Measurements from ENCODE around the gene APOL1.
"Not testable (repeated sequence)": the region's sequence is repeated elsewhere in the genome, so short reads cannot be mapped to it uniquely, and the experiment has no call there.

The APOL1 gene

DNA sequence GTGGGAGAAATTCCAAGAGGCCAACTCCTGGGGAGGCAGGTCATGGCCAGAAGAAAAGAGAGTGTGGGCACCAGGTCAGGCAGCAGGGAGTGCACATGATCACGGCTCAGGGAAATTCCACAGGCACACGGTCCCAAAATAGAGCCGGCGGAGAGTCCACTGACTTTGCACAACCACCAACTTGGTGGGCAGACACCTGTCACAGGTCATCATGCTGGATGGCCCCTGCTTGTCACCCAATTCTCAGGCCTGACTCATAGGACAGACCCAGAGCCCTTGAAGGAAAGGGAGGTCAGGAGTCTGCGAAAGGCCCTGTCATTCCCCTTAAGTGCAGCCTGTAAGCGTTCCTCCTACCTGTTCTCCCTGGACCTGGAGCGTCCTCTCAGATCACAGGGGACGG, 29.4 kb upstream of the APOL1 start:
- no peak overlapping the region for H3K4me3 ChIP-seq (ENCODE audit: low read depth, low read length)
- TF ChIP-seq, protein P1, sequence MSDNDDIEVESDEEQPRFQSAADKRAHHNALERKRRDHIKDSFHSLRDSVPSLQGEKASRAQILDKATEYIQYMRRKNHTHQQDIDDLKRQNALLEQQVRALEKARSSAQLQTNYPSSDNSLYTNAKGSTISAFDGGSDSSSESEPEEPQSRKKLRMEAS (IDR thresholded peaks at IDR 0.05; ENCODE audit: low read depth, low read length) = no peak

DNA sequence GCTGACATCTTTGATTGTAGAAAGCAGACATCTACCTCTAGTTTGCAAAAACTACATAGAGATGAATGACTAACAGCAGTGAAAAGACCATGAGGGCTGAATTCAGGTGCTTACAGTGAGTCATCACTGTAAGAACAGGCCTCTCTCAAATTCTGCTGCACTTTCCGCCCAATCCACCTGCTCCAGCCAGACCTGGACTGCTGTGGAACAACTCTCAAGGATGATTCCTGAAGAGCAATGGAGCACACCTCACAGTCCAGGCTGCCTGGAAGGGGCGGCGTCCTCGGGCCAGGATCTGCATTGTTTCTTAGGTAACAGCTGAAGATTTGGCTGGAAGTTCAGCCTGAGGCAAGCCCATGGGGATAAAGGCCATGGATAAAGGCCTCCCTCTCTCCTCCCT, 28.7 kb upstream of the APOL1 start:
- H3K4me3 ChIP-seq (ENCODE audit: low read depth, low read length) = no peak overlapping the region
- no peak for DNase-seq (ENCODE audit: low read depth)
- TF ChIP-seq, protein P1 (IDR thresholded peaks at IDR 0.05; ENCODE audit: low read depth, low read length) = no peak
- TF ChIP-seq POLR2A (IDR thresholded peaks at IDR 0.05; ENCODE audit: extremely low read depth, insufficient read length) (no peak), MYC (IDR thresholded peaks at IDR 0.05; ENCODE audit: low read depth, low read length) (no peak)
- TF ChIP-seq, protein P2, sequence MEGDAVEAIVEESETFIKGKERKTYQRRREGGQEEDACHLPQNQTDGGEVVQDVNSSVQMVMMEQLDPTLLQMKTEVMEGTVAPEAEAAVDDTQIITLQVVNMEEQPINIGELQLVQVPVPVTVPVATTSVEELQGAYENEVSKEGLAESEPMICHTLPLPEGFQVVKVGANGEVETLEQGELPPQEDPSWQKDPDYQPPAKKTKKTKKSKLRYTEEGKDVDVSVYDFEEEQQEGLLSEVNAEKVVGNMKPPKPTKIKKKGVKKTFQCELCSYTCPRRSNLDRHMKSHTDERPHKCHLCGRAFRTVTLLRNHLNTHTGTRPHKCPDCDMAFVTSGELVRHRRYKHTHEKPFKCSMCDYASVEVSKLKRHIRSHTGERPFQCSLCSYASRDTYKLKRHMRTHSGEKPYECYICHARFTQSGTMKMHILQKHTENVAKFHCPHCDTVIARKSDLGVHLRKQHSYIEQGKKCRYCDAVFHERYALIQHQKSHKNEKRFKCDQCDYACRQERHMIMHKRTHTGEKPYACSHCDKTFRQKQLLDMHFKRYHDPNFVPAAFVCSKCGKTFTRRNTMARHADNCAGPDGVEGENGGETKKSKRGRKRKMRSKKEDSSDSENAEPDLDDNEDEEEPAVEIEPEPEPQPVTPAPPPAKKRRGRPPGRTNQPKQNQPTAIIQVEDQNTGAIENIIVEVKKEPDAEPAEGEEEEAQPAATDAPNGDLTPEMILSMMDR (IDR thresholded peaks at IDR 0.05; ENCODE audit: low read depth, low read length) = no peak

More for the DNA sequence above, 29.4 kb upstream of the APOL1 start:
- DNase-seq (ENCODE audit: low read depth) = no peak

DNA sequence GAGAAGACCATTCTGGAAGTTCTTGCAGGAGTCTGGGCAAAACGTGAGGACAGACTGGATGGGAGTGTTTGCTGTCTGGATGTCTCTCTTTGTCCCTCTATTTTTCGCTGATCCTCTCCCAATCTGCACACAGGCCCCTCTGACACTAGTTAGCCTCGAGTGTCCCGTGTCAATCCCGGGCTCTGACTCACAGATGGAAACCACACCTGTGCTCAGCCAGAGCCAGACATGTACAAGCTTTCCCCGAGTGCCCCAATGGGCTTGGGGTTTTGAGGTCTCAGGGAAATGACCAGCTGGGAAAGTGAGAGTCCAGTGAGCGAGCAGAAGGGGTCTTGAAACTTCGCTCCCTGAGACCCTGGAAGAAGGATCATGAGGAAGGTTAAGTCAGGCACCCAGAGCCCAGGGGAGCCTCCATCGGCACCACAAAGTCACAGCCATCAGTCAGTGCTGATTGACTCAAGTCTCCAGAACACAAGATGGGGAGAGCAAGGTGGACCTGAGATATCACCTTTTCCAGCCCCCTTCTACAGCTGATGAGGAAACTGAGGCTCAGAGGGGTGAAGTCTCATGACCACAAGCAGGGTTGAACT, 27.5 kb upstream of the APOL1 start:
- DNase-seq (ENCODE audit: low read depth) = no peak
- TF ChIP-seq, protein P2 (IDR thresholded peaks at IDR 0.05; ENCODE audit: low read depth, low read length) = no peak
- TF ChIP-seq, protein P1 (IDR thresholded peaks at IDR 0.05; ENCODE audit: low read depth, low read length) = no peak
- no peak for TF ChIP-seq MYC (IDR thresholded peaks at IDR 0.05; ENCODE audit: low read depth, low read length)
- TF ChIP-seq POLR2A (IDR thresholded peaks at IDR 0.05; ENCODE audit: extremely low read depth, insufficient read length) = no peak

DNA sequence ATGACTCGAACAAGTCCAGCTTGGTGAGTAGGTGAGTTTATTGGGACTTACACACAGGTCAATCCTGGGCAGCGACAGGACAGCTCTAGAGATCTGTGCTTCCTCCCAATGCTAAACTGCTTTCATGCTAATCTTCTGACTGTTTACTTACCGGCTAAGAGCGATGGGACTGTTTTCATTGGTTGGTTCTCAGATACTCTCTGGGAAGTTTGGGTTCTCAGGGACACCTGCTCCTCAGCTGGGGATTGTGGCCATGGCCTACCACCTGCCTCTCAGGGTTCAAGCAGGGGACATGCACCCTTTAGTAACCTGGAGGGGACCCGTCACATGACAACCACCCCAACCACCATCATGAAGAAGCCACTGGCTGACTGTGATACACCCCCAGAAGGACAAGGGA, 26.7 kb upstream of the APOL1 start:
- DNase-seq (ENCODE audit: low read depth) = no peak
- TF ChIP-seq POLR2A (IDR thresholded peaks at IDR 0.05; ENCODE audit: extremely low read depth, insufficient read length) (no peak), MYC (IDR thresholded peaks at IDR 0.05; ENCODE audit: low read depth, low read length) (no peak)
- TF ChIP-seq, protein P2 (IDR thresholded peaks at IDR 0.05; ENCODE audit: low read depth, low read length) = no peak
- TF ChIP-seq, protein P1 (IDR thresholded peaks at IDR 0.05; ENCODE audit: low read depth, low read length) = no peak
- H3K4me3 ChIP-seq (ENCODE audit: low read depth, low read length) = no peak overlapping the region

More for the DNA sequence above, 27.5 kb upstream of the APOL1 start:
- no peak overlapping the region for H3K4me3 ChIP-seq (ENCODE audit: low read depth, low read length)

DNA sequence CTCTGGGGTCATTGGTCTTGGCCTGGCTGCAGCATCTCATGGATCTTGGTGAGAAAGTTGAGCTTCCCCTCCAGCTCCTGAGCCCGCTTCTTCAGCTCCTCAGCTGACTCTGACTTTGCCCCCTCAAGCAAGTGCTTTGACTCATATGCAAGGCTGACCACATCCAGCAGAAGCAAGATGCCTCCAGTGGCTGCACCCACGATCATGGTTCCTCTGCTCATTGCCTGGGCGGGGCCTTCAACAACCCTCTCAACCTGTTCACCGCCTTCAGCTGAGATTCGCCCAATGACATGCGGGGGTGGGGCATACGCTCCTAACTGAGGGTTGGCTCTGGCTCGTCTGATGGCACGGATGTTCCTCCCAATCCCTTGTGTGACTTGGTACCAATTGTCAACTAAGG, 25.5 kb upstream of the APOL1 start:
- H3K4me3 ChIP-seq (ENCODE audit: low read depth, low read length) = no peak overlapping the region
- peak; percentile 31 for DNase-seq (ENCODE audit: low read depth)
- TF ChIP-seq POLR2A (IDR thresholded peaks at IDR 0.05; ENCODE audit: extremely low read depth, insufficient read length) = no peak
- TF ChIP-seq, protein P1 (IDR thresholded peaks at IDR 0.05; ENCODE audit: low read depth, low read length) = no peak

DNA sequence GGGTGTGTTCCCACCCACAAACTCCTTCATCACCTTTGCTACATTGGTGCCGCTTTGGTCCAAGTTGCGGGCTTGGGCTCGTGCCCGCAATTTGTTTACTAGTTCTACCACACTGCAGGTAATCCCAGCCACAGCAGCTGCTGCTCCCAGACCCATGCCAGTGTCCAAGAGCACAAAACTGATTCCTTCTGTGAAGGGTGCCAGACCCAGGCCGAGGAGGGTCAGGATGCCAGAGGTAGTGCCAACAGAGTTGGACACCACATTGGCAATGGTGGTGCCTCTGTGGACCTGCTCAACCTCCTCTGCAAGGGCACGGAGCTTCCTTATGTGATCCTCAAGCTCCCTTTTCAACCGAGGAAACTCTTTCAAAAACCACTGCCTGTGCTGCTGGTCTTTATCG, 25.1 kb upstream of the APOL1 start:
- no peak for DNase-seq (ENCODE audit: low read depth)
- TF ChIP-seq, protein P2 (IDR thresholded peaks at IDR 0.05; ENCODE audit: low read depth, low read length) = no peak
- TF ChIP-seq, protein P1 (IDR thresholded peaks at IDR 0.05; ENCODE audit: low read depth, low read length) = no peak
- TF ChIP-seq MYC (IDR thresholded peaks at IDR 0.05; ENCODE audit: low read depth, low read length) (no peak), POLR2A (IDR thresholded peaks at IDR 0.05; ENCODE audit: extremely low read depth, insufficient read length) (no peak)
- no peak overlapping the region for H3K4me3 ChIP-seq (ENCODE audit: low read depth, low read length)

DNA sequence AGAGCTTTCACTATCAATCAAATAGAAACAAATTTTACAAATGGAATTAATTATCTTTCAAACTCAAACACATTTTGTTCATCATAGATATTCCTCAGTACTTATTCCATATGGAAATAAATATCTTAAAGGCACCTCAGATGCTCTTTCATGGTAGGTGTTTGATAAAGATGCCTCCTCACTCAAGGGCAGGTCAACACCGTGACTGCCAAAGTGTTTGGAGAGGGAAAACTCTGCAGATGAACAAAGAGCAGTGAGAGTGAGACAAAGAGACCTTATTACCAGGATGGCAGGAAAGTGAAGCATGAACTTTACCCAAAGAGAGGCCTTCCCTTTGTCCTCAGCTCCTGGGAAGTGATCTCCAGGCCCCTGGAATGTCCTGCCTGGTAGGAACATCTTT, 24.6 kb upstream of the APOL1 start:
- H3K4me3 ChIP-seq (ENCODE audit: low read depth, low read length); DNase-seq (ENCODE audit: low read depth): not testable (repeated sequence)

Data from NB4 (cell line).